GM21723 (cell line): ENCODE data around the gene VASN.
"Not testable (repeated sequence)": the region's sequence is repeated elsewhere in the genome, so short reads cannot be mapped to it uniquely, and the experiment has no call there.

Source experiments
- ATAC-seq: cut with Tn5 transposase; IDR thresholded peaks from one replicate; pipeline ENCODE4 v1.9.1; 2021; ENCODE audit warnings: mild to moderate bottlenecking, moderate library complexity; ENCODE audit not compliant: unreplicated experiment

The VASN gene

DNA sequence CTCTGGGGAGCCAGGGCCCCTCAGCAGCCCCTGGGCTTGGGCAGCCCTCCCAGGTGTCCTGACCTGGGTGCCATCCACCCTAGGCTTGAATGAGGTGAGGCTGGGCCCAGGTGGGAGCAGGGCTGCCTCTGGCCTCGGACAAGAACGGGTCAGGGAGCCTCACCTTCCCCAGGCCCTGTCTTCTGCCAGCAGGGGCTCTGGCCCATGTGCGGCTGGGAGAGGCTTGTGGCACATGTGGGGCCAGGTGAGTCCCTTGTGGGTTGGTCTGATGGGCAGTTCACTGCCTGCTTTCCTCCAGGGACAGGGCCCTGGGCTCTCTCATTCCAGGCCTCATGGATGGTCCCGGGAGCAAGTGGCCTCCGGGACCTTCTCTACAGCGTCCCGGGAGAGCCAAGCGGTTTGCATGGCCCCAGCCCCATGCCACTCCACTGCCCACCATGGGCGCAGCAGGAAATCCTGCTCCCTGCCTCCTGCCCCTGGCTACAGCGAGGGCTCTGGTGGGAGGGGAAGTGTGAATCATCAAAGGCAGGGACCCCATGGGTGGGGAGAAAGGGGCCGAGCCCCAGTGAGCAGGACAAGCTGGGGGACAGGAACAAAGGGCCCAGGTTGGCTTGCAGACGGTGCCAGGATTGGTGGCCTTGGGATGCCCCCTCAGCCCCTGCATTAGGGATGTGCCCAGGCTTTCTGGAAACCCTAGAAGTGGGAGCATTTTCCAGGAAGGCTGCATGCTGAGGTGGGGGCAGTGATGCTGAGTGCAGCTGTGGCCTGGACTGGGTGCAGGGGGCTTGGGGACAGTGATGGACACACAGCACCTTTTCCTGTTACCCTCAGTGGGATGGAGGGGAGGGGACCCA, 12.2 kb downstream of the VASN start:
- no peak for ATAC-seq

DNA sequence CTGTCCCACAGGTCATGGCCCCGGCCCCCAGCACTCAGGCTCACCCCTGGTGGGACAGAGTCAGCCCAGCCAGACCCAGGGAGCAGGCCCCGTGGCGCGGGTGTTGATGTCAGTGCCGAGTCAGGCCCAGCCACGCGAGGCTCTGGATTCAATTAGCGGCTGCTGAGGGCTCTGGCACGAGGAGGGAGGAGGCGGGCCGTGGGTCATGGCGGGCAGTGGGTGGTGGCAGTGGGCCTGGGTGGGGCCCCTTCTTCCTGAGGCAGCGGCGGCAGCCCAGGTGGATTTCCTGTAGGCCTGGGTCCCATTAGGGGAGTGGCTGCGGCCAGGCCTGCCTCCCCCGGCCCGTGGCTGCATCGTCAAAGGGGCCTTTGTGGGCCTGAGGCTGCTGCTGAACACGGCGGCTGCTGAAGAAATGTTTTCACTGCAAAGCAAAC, 12.9 kb downstream of the VASN start:
- ATAC-seq = no peak

DNA sequence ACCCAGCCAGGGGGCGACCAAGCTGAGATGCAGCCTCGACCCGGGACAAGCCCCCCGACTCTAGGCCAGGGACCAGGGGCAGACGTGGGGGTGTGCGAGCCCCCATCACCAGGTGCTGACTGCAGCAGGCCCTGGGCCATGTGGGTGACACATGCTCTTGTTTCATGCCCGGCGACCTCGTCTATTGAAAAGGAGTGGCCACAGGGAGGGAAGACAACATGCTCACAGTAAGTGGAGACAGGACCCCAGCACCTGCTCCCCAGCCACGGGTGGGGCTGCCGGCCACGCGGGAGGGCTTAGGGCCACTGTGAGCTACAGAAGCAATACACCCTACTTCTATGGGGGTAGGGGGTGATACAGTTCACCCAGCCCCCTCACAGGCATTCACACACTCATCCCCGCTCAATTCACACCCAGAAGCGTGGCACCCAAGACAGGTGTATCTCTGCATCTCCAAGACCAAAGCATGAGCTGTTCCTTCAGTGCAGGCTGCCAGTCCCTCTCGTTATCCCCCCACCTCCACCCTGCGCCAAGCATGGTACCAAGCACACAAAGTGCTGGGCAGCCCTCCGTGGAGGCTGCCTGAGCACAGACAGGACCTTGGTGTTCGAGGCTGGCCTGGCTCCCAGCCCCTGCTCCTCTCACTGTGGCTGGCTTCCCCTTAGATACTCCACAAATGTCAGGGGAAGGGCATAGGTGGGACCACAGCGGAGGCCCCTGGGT, 13.6 kb downstream of the VASN start:
- no peak for ATAC-seq

DNA sequence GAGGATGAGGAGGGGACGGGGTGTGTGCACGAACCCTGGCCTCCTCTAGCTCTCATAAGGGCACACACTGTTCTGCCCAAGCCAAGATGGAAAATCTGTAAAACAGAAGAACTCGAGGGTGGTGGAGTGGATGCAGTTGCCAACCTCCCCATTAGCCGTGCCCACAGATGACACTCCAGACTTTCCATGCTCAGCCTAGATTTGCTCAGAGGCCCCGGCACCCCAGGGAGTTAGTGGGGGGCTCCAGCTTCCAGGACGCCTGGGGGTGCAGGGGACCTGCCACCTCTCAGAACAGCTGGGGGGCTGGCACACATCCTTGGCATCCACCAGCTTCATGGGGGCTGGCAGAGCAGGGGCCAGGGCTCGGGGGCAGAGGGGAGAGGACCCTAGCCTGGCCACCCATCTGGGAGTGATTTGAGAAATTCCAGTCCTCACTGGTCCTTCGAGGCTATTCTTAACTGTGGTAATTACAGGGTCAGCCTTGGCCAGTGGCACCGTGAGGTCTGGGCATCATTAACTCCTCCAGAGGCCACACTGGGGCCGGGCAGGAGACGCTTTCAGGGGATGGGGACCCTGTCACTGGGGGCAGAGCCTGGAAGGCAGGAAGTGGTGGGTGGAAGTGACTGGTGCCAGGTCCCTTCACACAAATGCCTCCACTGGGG, 14.3 kb downstream of the VASN start:
- ATAC-seq = no peak

DNA sequence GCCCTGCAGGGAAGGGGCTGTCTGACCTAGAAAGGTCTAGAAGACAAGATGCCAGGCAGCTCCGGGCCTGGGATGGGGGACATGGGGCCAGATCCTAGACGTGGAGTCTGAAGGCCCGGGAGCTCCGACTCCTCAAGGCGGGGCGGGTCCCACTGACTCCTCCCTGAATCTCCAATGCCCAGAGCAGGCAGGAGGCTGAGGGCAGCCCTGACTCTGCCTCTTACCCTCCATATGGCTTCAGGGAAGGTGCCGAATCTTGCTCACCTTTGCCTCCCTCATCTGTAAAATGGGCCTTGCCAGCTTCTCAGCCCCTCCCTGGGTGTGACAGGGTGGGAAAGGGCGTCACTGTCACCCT, 14.8 kb downstream of the VASN start:
- no peak for ATAC-seq

DNA sequence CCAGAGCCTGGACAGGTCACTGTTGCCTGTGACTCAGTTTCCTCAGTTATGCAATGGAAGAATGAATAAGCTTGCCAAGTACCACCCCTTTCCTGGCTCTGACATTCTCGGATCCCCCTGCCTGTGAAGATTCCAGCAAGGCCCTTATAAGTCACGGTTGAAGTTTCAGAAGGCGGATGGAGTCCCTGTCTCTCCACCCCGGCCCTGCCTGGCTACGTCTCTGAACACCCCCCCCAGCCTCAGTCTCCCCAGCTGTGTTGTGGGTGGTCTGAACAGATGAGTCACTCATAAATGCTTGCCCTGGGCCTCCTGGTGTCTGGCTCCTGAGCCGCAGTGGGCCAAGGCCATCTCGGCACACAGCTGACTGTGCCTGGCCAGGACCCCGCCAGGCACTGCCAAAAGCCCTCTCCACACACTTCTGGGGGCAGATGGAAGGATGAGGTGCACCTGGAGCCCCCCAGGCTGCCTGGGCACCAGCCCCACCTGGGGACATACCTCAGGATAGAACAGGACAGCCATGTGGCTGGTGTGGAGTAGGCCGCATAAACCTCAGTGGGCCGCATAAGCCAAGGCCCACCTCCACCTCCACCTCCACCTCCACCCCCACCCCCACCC, 15.4 kb downstream of the VASN start:
- ATAC-seq = no peak

DNA sequence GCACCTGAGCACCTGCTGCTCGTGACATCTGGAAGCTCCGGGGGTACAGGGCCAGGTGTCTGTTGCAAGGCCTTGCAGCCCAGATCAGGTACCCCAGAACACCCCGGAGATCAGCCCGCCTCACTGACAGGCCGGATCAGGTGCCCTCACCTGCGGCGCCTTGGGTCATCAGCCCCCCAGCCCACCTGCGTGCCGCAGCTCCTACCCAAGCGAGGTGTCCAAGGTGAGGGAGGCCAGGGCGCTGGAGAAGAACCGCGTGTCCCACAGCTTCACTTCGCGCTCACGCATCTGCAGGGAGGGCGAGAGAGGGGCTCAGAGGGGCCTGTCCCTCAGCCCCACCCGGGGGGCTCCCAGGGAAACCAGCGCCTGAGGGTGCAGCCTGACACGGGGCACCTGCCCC, 16.1 kb downstream of the VASN start:
- no peak for ATAC-seq

DNA sequence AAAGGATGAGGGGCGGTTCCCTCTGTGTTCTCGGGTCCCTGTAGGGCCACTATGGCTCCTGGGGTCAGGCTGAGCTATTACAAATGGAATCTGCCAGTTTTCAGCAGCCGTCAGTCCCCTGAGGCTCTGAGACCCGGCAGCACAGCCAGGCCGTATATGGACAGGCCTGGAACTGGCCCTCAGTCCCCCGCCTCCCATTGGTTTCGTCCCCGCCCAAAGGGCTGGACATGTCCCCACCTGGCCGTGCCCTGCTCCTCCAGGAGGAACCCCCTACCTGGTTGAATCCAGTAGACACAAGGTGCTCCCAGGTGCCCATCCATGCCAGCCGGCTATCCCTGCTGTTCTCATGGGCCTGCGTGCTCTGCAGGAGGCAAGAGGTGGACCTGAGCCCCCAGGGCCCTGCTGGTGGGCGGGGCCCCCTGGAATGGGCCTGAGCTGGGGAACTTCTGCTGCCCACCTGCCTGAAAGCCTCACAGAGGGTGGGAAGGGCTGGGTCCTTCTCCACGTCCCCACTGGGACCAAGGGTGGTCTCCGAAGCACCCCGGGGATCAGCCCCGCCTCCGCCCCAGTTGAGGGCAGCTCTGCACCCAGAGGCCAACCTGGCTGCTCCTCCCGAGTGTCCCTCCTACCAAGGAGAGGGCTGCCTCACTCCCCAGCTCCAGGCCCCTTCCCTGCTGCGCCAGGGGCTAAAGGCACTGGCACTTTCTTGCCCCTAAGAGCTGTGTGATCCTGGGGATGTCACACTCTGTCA, 16.8 kb downstream of the VASN start:
- ATAC-seq = no peak

DNA sequence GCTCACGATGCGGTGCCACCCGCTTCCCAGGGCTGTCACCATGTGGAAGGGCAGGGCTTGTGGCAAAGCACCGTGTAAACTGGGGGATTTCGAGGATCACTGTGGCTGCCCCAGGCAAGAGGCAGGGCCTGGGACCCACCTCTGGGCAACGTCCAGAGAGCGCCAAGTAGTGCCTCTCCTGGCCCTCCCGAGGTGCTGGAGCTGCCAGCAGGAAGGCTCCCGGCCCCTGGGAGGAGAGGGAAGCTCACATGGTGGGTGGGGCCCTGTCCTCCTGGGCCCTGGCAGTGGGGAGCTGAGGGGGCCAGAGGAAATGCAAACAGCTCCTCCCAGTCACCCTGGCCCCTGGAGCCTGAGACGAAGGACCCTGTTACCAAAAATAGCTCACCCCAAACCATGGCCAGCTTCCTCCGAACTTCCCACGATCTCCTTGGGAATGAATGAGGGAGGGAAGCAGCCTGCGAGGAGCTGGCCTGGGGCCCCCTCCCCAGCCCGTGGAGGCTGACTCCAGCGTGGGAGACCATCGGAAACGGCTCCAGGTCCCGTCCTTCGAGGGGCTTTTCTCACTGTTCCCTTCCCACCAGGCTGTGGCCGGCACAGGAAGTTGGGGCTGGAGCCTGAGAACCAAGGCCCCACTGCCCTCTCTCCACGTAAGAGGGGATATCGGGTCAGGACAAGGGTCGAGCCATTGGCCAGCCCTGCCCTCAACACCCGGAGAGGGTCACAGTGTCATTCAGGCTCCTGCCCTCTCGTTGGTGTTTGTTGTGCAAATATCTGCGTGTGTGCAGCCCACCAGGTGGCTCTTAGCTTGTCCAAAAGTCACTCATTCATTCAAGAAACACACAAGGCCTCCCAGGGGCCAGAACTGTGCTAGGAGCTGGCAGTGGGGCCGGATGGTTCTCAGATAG, 17.7 kb downstream of the VASN start:
- ATAC-seq = no peak

DNA sequence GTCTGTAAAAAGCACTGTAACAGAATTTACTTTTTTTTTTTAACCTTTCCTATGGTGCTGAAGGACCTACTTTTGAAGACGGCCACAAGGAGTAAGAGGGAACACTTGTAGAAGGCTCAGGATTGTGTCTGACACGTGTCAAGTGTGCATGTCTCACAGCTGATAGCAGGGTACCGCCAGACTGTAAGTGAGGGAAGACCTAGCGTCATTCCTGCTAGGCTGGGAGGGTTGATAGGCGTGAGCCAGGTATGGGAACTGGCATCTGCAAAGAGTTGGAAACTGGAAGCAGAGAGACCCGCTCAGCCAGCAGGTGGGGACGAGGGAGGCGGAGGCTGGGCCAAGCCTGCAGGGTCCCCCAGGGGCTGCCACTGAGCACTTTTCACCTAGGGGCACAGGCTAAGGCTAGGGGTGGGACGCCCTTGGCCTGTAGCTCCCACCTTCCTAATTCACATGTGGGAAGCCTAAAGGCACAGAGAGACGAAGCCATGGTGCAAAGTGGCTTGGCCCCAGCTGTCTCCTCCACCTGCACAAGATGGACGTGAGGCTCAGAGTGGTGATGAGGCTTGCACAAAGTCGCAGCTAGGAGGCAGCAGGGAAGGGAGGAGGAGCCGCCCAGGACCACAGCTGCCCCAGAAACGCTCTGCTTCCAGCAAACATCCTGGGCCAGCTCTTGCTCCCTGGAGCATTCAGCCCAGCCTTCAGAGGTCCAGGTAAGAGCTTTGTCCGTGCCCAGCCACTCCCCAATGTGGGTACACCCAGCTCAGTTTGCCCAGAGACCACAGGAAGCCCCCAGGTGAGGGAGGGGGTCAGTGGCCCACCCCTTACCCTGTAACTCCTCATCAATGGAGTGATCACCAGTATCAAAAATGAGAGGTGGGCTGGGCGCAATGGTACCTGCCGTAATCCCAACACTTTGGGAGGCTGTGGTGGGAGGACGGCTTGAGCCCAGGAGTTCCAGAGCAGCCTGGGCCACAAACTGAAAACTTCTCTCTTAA, 18.9 kb downstream of the VASN start:
- no peak for ATAC-seq

DNA sequence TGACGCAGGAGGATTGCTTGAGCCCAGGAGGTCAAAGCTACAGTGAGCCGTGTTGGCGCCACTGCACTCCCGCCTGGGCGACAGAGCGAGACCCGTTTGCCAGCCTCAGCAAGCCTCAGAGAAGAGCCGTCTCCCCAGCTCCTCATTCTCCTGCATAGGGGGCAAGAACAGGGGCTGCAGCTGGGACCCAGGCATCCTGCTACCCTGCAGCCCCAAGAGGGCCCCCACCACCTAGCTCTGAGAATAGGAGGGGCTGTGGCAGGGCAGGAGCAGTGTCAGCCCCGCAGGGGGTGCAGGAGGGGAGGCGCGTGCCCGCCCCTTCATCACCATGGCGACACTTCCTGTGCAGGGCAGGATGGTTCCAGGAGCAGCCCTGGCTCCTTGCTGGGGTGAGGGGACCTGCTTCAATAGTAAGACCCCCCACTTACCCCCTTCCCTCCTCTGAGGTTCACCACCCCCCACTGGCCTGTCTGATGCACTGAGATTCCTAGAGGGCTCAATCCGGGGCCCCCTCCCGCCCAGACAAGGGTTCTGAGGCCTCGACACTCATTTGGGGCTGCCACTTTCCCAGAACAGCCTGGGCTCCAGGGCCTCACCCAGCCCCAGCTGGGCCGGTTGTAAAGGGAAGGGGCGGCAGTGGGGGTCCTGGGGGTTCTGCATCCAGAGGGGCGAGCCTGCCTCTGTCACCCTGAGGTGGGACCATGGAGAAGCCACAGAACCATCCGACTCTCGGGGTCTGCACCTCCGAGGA, 20.2 kb downstream of the VASN start:
- no peak for ATAC-seq

DNA sequence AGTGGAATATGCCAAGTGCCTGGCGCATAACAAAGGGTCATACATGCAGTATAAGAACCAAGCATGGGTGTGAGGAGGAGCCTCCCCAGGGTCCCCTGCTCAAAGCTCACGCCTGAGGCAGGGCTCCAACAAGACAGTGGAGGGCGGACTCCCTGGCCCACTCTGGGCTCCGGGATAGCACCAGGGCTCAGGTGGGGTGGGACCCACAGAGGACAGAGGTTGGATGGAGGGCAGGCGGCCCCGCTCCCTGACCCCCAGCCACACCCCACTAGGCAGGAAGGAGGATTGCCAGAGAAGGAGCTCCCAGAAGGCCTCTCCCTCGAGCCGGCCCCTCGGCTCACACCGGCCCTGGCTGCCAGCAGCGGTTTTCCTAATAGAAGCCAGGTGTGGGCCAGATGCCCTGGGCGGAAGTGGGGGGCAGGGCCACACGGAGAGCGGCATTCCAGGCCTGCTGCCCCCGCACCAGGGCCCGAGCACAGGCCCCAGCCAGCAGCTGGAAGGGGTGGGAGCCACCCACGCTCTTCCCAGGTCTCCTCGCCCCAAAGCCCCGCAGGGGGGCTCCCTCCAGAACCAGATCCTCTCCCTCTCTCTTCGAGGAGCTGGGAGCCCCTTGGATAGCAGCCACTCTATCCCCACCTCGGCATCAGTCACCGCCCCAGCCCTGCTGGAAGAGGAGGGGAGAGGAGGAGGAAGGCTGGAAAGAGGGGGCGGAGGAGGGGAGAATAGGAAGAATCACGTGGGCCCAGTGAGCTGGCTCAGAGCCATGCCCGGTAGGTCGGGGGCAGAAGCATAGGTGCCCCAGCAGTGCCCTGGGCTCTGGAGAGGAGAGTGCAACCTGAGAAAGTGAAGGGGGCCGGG, 21.0 kb downstream of the VASN start:
- no peak for ATAC-seq

DNA sequence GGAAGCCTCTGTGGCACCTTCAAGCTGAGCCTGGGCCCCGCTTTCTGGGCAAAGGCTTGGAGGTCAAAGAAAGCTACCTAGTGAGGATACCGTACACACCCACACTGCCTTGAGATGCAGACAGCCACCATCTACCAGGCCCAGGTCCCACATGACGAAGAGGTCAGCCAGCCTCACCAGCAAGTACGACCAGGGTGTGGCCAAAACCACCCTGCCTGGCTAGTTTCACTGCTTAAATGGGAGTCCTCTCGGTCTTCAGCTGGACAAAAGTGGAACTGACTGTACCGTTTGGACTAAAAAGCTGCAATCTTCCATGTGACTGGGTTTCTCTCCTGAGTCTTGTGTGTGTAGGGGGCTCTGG, 21.6 kb downstream of the VASN start:
- ATAC-seq = no peak

DNA sequence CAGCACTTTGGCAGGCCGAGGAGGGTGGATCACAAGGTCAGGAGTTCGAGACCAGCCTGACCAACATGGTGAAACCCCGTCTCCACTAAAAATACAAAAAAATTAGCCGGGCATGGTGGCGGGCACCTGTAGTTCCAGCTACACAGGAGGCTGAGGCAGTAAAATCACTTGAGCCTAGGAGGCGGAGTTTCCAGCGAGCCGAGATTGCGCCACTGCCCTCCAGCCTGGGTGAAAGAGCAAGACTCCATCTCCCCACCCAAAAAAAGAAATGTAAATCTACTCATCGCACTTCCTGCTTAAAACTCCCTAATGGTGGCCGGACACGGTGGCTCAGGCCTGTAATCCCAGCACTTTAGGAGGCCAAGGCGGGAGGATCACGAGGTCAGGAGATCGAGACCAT, 22.2 kb downstream of the VASN start:
- not testable (repeated sequence) for ATAC-seq

DNA sequence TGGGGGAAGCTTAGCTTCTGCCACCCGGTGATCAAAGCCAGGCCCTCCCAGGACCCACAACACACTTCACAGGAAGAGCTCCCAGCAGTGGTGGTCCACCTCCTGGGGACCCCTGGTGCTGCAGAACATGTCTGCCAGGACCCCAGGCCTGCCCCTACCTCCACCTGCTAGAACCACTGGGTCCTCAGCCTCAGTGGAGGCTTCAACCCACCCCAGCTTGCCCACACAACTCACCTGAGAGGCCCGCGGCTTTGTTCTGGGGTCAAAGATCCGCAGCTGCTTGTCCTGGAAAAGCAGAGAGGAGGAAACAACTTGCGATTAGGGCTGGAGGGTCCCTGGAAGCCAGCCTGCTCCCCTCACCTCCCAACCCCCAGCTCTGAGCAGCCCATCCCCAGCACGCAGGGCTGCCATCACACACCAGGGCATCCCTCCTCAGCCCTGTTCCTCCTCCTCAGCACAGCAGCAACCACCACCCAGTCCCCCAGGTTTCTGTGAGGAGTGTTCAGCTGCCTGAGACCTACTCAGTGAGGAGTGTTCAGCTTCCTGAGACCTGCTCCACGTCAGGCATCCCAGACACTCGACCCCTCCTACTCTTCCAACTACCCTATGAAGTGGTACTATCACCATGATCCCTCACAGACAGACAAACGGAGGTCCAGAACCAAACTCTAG, 23.5 kb downstream of the VASN start:
- no peak for ATAC-seq

DNA sequence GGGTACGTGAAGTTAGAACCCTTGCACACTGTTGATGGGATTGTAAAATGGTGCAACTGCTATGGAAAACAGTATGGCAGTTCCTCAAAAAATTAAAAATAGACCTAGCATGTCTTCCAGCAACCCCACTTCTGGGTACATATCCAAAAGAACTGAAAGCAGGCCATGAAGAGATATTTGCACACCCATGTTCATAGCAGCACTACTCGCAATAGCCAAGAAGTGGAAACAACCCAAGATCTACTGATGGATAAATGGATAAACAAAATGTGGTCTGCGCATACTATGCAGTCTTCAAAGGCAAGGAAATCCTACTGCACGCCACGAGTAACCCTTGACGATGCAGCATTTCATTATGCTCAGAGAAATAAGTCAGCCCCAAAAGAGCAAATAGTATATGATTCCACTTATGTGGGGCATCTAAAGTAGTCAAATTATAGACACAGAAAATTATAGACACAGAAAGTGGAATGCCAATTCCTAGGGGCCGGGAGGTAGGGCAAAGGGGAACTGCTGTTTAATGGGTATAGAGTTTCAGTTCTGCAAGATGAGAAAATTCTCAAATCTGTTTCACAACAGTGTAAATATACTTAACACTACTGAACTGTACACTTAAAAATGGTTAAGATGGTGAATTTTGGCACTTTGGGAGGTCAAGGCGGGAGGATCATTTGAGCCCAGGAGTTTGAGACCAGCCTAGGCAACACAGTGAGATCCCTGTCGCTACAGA, 27.5 kb downstream of the VASN start:
- ATAC-seq = no peak
